H9 (cell line): ENCODE results near the gene CARS1. TPM values are rescaled to one million over a fixed set of nuclear protein-coding genes. Genes with fewer than 3 reads are reported as not detected.

ENCODE experiments used
- DNase-seq: peaks from one replicate; pipeline ENCODE4 v3.0.0-alpha.2; 2017
- H2AFZ ChIP-seq: one replicate; pipeline ENCODE4 v1.6.1; 2013; ENCODE audit warnings: mild to moderate bottlenecking, low read length, control low read depth, moderate library complexity
- H2AK5ac ChIP-seq: 2 replicates; pipeline ENCODE4 v1.6.1; 2013; ENCODE audit warnings: low read length, control low read depth, mixed read lengths; ENCODE audit not compliant: insufficient read length
- H2BK120ac ChIP-seq: one replicate; pipeline ENCODE4 v1.6.1; 2013; ENCODE audit warnings: low read depth, mild to moderate bottlenecking, low read length, control low read depth, inconsistent platforms; ENCODE audit not compliant: poor library complexity, severe bottlenecking
- H2BK12ac ChIP-seq: 2 replicates; pipeline ENCODE4 v1.6.1; 2013; ENCODE audit warnings: low read length, control low read depth, mixed read lengths, low read depth; ENCODE audit not compliant: insufficient read length
- H2BK15ac ChIP-seq: 2 replicates; pipeline ENCODE4 v1.6.1; 2013; ENCODE audit warnings: low read depth, low read length, control low read depth
- H2BK20ac ChIP-seq: one replicate; pipeline ENCODE4 v1.6.1; 2013; ENCODE audit warnings: low read depth, mild to moderate bottlenecking, low read length, control low read depth, inconsistent platforms; ENCODE audit not compliant: poor library complexity, severe bottlenecking
- H2BK5ac ChIP-seq: 2 replicates; pipeline ENCODE4 v1.6.1; 2013; ENCODE audit warnings: low read length, control low read depth, mixed read lengths; ENCODE audit not compliant: insufficient read length
- H3K14ac ChIP-seq: 2 replicates; pipeline ENCODE4 v1.6.1; 2013; ENCODE audit warnings: low read length, control low read depth; ENCODE audit not compliant: insufficient read depth
- H3K18ac ChIP-seq: 2 replicates; pipeline ENCODE4 v1.6.1; 2013; ENCODE audit warnings: low read depth, mild to moderate bottlenecking, mixed read lengths, low read length, control low read depth; ENCODE audit not compliant: insufficient read length
- H3K23ac ChIP-seq: 2 replicates; pipeline ENCODE4 v1.6.1; 2013; ENCODE audit warnings: low read length, control low read depth, mixed read lengths, low read depth; ENCODE audit not compliant: insufficient read length
- H3K23me2 ChIP-seq: 2 replicates; pipeline ENCODE4 v1.6.1; 2013; ENCODE audit warnings: low read depth, mild to moderate bottlenecking, mixed read lengths, low read length, control low read depth; ENCODE audit not compliant: insufficient read length, poor library complexity, severe bottlenecking
- H3K27ac ChIP-seq: 2 replicates; pipeline ENCODE4 v1.5.1; 2013; ENCODE audit warnings: low read length, control low read depth, mixed read lengths, low read depth; ENCODE audit not compliant: insufficient read length
- H3K27me3 ChIP-seq: 2 replicates; pipeline ENCODE4 v1.6.1; 2013; ENCODE audit warnings: low read length, control low read depth, inconsistent platforms; ENCODE audit not compliant: insufficient read depth
- H3K4ac ChIP-seq: 2 replicates; pipeline ENCODE4 v1.6.1; 2013; ENCODE audit warnings: low read depth, mild to moderate bottlenecking, control low read depth, inconsistent platforms, low read length, moderate library complexity
- H3K4me1 ChIP-seq: 2 replicates; pipeline ENCODE4 v1.6.1; 2013; ENCODE audit warnings: low read length, control low read depth, inconsistent platforms; ENCODE audit not compliant: insufficient read depth
- H3K4me2 ChIP-seq: 2 replicates; pipeline ENCODE4 v1.6.1; 2013; ENCODE audit warnings: low read length, control low read depth, mixed read lengths; ENCODE audit not compliant: insufficient read length, insufficient read depth
- H3K56ac ChIP-seq: 2 replicates; pipeline ENCODE4 v1.6.1; 2013; ENCODE audit warnings: low read depth, mild to moderate bottlenecking, mixed read lengths, low read length, control low read depth; ENCODE audit not compliant: insufficient read length
- H3K79me1 ChIP-seq: 2 replicates; pipeline ENCODE4 v1.6.1; 2013; ENCODE audit warnings: low read depth, mild to moderate bottlenecking, moderate library complexity, low read length, control low read depth, inconsistent platforms; ENCODE audit not compliant: insufficient read depth, poor library complexity, severe bottlenecking
- H3K79me2 ChIP-seq: 2 replicates; pipeline ENCODE4 v1.6.1; 2013; ENCODE audit warnings: low read length, control low read depth, inconsistent platforms; ENCODE audit not compliant: insufficient read depth
- H3K9ac ChIP-seq: 2 replicates; pipeline ENCODE4 v1.6.1; 2013; ENCODE audit warnings: low read length, control low read depth, mixed read lengths; ENCODE audit not compliant: insufficient read length; ENCODE audit errors: extremely low read depth
- H3K9me3 ChIP-seq: one replicate; pipeline ENCODE4 v1.6.1; 2013; ENCODE audit warnings: low read depth, low read length, inconsistent platforms; ENCODE audit not compliant: control insufficient read depth
- H3T11ph ChIP-seq: one replicate; pipeline ENCODE4 v1.6.1; 2013; ENCODE audit warnings: mild to moderate bottlenecking, low read length, control low read depth, inconsistent platforms
- H4K20me1 ChIP-seq: one replicate; pipeline ENCODE4 v1.6.1; 2013; ENCODE audit not compliant: control insufficient read depth, insufficient read length, insufficient read depth
- H4K5ac ChIP-seq: 2 replicates; pipeline ENCODE4 v1.6.1; 2013; ENCODE audit warnings: low read depth, mild to moderate bottlenecking, mixed read lengths, low read length, control low read depth; ENCODE audit not compliant: insufficient read length
- H4K8ac ChIP-seq: replicated peaks from 2 replicates; pipeline ENCODE4 v1.6.1; 2013; ENCODE audit warnings: low read length, control low read depth, mixed read lengths, low read depth; ENCODE audit not compliant: insufficient read length
- H4K91ac ChIP-seq: 2 replicates; pipeline ENCODE4 v1.6.1; 2013; ENCODE audit warnings: low read depth, mild to moderate bottlenecking, moderate library complexity, mixed read lengths, low read length, control low read depth; ENCODE audit not compliant: insufficient read length
- H3K27ac Mint-ChIP-seq, 3 experiments: 2 replicates in 2 of 3; 3 replicates in 1 of 3; pipeline ENCODE4 v1.8.0; 2020 to 2021; ENCODE audit warnings: mixed read lengths in 3 of 3, mild to moderate bottlenecking in 1 of 3, moderate library complexity in 1 of 3
- H3K27me3 Mint-ChIP-seq: 2 replicates; pipeline ENCODE4 v1.8.0; 2021; ENCODE audit warnings: low read depth, mild to moderate bottlenecking, moderate library complexity, mixed read lengths
- H3K36me3 Mint-ChIP-seq, 3 experiments: 2 replicates in 2 of 3; 3 replicates in 1 of 3; pipeline ENCODE4 v1.8.0; 2020 to 2021; ENCODE audit warnings: low read depth in 3 of 3, mixed read lengths in 3 of 3; ENCODE audit not compliant: insufficient read depth in 1 of 3
- H3K4me1 Mint-ChIP-seq, 2 experiments: 2 replicates each; pipeline ENCODE4 v1.8.0; 2020; ENCODE audit warnings: mixed read lengths in 2 of 2
- H3K4me3 Mint-ChIP-seq, 2 experiments: 2 replicates in 1 of 2; 3 replicates in 1 of 2; pipeline ENCODE4 v1.8.0; 2020 to 2021; ENCODE audit warnings: mild to moderate bottlenecking in 2 of 2, mixed read lengths in 2 of 2, moderate library complexity in 1 of 2
- H3K9me3 Mint-ChIP-seq, 2 experiments: 2 replicates in 1 of 2; 3 replicates in 1 of 2; pipeline ENCODE4 v1.8.0; 2020; ENCODE audit warnings: mild to moderate bottlenecking in 2 of 2, mixed read lengths in 2 of 2, moderate library complexity in 1 of 2
- CTCF ChIP-seq: fragments of 200-600 bp; sonication (generic); conservative IDR thresholded peaks from 3 replicates; pipeline ENCODE4 v1.8.0; 2021; ENCODE audit warnings: antibody characterized with exemption, mild to moderate bottlenecking
- WGBS: extraction: QIAGEN DNeasy Blood & Tissue Kit; methylation state at CpG from one replicate; pipeline ENCODE4 v1.1.7; 2013; ENCODE audit warnings: missing lambda C conversion rate, low lambda C conversion rate, mixed read lengths; ENCODE audit not compliant: insufficient read length; ENCODE audit errors: extremely low coverage; 5-methylcytosine and 5-hydroxymethylcytosine counted together
- total RNA-seq: library from RNA; stranded (reverse); gene quantifications from 2 replicates; pipeline ENCODE4 v1.2.1, GENCODE V29; 2021

The CARS1 gene
- total RNA-seq, 1 experiment from 2014 or later: 92.3 TPM

GRCh38 chr11:2980168-2980840 is 76.9 kb downstream of the CARS1 start:
- no peak overlapping the region for H4K91ac ChIP-seq
- peaks cover 49% of the 10 kb centered on the region; the same call in 1 of the 2 replicates for H3K79me2 ChIP-seq
- H2BK15ac ChIP-seq: no peak overlapping the region
- no peak for DNase-seq
- H3K27ac ChIP-seq: no peak overlapping the region
- no peak for TF ChIP-seq CTCF
- H3K79me1 ChIP-seq: peaks cover 22% of the 10 kb centered on the region
- no peak overlapping the region for H3K4ac ChIP-seq
- Mint-ChIP-seq H3K27me3 (no peaks in the 10 kb centered on the region), H3K9me3 (no peaks in the 10 kb centered on the region), H3K4me1 (peaks cover 2 to 3% of the 10 kb centered on the region in 2 experiments; a peak in 2 of 4 replicates), H3K4me3 (no peak overlapping the region), H3K36me3 (peaks cover 19 to 60% (median 47%) of the 10 kb centered on the region in 3 experiments; a peak in 6 of 7 replicates), H3K27ac (no peak overlapping the region)
- no peaks in the 10 kb centered on the region for H3K23me2 ChIP-seq
- no peak overlapping the region for H3K9ac ChIP-seq
- H3K14ac ChIP-seq: no peak overlapping the region
- H3K4me1 ChIP-seq: no peaks in the 10 kb centered on the region
- no CpG with 5 or more reads among the region's 6 CpGs for WGBS
- no peak overlapping the region for H3T11ph ChIP-seq
- H2AK5ac ChIP-seq: no peak overlapping the region
- no peak overlapping the region for H3K56ac ChIP-seq
- H2BK20ac ChIP-seq: no peak overlapping the region
- H3K27me3 ChIP-seq: no peaks in the 10 kb centered on the region
- no peaks in the 10 kb centered on the region for H4K20me1 ChIP-seq
- H4K5ac ChIP-seq: no peak overlapping the region
- H3K9me3 ChIP-seq: no peaks in the 10 kb centered on the region
- no peak overlapping the region for H3K23ac ChIP-seq
- no peak overlapping the region for H2BK12ac ChIP-seq
- no peak overlapping the region for H2BK120ac ChIP-seq
- H3K18ac ChIP-seq: no peak overlapping the region
- H2AFZ ChIP-seq: no peak overlapping the region
- H3K4me2 ChIP-seq: no peak overlapping the region
- no peak overlapping the region for H4K8ac ChIP-seq
- H2BK5ac ChIP-seq: no peak overlapping the region
